ENCODE data around the gene GGTLC1. TPM values are rescaled to one million over a fixed set of nuclear protein-coding genes. Genes with fewer than 3 reads are reported as not detected.

Gene GGTLC1
- total and polyA plus RNA-seq, 2 experiments from 2014 or later = not detected

DNA sequence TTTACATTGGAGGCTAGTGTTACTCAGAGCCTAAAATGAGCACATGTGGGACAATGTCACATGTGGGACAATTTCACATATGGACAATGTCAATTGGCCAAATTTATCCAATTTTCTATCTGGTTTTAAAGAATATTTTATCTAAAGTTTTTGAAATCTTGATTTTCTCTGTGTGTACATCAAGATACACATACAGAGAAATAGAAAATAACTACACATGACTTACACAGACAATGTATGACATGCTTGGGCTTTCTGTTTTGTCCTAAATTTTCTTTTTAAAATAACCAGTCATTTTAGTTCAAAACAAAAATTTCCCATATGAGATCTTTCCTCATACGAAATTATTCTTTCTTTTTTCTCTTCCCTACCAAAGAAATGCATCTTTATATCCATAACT is 24.6 kb downstream of the GGTLC1 start:
- no peak for TF ChIP-seq EZH2phosphoT487 (IDR thresholded peaks at IDR 0.05; ENCODE audit: unreplicated experiment)
- TF ChIP-seq, protein P1, sequence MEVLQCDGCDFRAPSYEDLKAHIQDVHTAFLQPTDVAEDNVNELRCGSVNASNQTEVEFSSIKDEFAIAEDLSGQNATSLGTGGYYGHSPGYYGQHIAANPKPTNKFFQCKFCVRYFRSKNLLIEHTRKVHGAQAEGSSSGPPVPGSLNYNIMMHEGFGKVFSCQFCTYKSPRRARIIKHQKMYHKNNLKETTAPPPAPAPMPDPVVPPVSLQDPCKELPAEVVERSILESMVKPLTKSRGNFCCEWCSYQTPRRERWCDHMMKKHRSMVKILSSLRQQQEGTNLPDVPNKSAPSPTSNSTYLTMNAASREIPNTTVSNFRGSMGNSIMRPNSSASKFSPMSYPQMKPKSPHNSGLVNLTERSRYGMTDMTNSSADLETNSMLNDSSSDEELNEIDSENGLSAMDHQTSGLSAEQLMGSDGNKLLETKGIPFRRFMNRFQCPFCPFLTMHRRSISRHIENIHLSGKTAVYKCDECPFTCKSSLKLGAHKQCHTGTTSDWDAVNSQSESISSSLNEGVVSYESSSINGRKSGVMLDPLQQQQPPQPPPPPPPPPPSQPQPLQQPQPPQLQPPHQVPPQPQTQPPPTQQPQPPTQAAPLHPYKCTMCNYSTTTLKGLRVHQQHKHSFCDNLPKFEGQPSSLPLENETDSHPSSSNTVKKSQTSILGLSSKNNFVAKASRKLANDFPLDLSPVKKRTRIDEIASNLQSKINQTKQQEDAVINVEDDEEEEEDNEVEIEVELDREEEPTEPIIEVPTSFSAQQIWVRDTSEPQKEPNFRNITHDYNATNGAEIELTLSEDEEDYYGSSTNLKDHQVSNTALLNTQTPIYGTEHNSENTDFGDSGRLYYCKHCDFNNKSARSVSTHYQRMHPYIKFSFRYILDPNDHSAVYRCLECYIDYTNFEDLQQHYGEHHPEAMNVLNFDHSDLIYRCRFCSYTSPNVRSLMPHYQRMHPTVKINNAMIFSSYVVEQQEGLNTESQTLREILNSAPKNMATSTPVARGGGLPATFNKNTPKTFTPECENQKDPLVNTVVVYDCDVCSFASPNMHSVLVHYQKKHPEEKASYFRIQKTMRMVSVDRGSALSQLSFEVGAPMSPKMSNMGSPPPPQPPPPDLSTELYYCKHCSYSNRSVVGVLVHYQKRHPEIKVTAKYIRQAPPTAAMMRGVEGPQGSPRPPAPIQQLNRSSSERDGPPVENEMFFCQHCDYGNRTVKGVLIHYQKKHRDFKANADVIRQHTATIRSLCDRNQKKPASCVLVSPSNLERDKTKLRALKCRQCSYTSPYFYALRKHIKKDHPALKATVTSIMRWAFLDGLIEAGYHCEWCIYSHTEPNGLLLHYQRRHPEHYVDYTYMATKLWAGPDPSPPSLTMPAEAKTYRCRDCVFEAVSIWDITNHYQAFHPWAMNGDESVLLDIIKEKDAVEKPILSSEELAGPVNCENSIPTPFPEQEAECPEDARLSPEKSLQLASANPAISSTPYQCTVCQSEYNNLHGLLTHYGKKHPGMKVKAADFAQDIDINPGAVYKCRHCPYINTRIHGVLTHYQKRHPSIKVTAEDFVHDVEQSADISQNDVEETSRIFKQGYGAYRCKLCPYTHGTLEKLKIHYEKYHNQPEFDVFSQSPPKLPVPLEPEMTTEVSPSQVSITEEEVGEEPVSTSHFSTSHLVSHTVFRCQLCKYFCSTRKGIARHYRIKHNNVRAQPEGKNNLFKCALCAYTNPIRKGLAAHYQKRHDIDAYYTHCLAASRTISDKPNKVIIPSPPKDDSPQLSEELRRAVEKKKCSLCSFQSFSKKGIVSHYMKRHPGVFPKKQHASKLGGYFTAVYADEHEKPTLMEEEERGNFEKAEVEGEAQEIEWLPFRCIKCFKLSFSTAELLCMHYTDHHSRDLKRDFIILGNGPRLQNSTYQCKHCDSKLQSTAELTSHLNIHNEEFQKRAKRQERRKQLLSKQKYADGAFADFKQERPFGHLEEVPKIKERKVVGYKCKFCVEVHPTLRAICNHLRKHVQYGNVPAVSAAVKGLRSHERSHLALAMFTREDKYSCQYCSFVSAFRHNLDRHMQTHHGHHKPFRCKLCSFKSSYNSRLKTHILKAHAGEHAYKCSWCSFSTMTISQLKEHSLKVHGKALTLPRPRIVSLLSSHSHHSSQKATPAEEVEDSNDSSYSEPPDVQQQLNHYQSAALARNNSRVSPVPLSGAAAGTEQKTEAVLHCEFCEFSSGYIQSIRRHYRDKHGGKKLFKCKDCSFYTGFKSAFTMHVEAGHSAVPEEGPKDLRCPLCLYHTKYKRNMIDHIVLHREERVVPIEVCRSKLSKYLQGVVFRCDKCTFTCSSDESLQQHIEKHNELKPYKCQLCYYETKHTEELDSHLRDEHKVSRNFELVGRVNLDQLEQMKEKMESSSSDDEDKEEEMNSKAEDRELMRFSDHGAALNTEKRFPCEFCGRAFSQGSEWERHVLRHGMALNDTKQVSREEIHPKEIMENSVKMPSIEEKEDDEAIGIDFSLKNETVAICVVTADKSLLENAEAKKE (CRISPR knock-in tag; IDR thresholded peaks at IDR 0.05) = no peak
- TF ChIP-seq EZH2 (IDR thresholded peaks at IDR 0.05; ENCODE audit: low read depth, unreplicated experiment) = no peak
- TF ChIP-seq ZNF114 (CRISPR knock-in tag; IDR thresholded peaks at IDR 0.05) = no peak
- TF ChIP-seq NANOG (IDR thresholded peaks at IDR 0.05; ENCODE audit: borderline replicate concordance) = no peak
- no peak for ATAC-seq
- H3K9me2 ChIP-seq (ENCODE audit: insufficient read depth) = no peaks in the 10 kb centered on the region; the same call in 1 of the 2 replicates
- H3K36me3 ChIP-seq (ENCODE audit: insufficient read depth) = no peaks in the 10 kb centered on the region
- H3K4me3 ChIP-seq = no peak overlapping the region
- H3K27me3 ChIP-seq (ENCODE audit: insufficient read depth) = no peaks in the 10 kb centered on the region
- Mint-ChIP-seq H3K27ac (no peak overlapping the region), H3K36me3 (ENCODE audit: low read depth) (peaks cover 24% of the 10 kb centered on the region), H3K9me3 (peaks cover 57% of the 10 kb centered on the region), H3K27me3 (ENCODE audit: insufficient read depth, low read depth, poor library complexity) (peaks cover 5% of the 10 kb centered on the region), H3K4me1 (no peaks in the 10 kb centered on the region), H3K4me3 (no peak overlapping the region)
- H3K4me1 ChIP-seq (ENCODE audit: insufficient read depth) = no peaks in the 10 kb centered on the region
- no peak for DNase-seq (ENCODE audit: low spot score)
- H2AFZ ChIP-seq = no peak overlapping the region
- no peaks in the 10 kb centered on the region for H3K79me2 ChIP-seq (replicated peaks; ENCODE audit: insufficient read depth)
- H3K27ac ChIP-seq (ENCODE audit: low read depth) = no peak overlapping the region
- H3F3A ChIP-seq (replicated peaks; ENCODE audit: low read depth) = no peaks in the 10 kb centered on the region
- no peak overlapping the region for H3K4me2 ChIP-seq
- no peaks in the 10 kb centered on the region for H4K20me1 ChIP-seq (replicated peaks; ENCODE audit: insufficient read depth)

GRCh38 chr20:23962272-23962671 is 26.3 kb downstream of the GGTLC1 start:
- no peak for ATAC-seq
- no peak for TF ChIP-seq JUNB (IDR thresholded peaks at IDR 0.05; ENCODE audit: unreplicated experiment)
- TF ChIP-seq, protein P2, sequence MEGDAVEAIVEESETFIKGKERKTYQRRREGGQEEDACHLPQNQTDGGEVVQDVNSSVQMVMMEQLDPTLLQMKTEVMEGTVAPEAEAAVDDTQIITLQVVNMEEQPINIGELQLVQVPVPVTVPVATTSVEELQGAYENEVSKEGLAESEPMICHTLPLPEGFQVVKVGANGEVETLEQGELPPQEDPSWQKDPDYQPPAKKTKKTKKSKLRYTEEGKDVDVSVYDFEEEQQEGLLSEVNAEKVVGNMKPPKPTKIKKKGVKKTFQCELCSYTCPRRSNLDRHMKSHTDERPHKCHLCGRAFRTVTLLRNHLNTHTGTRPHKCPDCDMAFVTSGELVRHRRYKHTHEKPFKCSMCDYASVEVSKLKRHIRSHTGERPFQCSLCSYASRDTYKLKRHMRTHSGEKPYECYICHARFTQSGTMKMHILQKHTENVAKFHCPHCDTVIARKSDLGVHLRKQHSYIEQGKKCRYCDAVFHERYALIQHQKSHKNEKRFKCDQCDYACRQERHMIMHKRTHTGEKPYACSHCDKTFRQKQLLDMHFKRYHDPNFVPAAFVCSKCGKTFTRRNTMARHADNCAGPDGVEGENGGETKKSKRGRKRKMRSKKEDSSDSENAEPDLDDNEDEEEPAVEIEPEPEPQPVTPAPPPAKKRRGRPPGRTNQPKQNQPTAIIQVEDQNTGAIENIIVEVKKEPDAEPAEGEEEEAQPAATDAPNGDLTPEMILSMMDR (conservative IDR thresholded peaks at IDR 0.05; ENCODE audit: low read depth in 2 of 2) = no peak
- TF ChIP-seq EZH2phosphoT487 (IDR thresholded peaks at IDR 0.05; ENCODE audit: unreplicated experiment) = no peak
- no peak for TF ChIP-seq NANOG (IDR thresholded peaks at IDR 0.05; ENCODE audit: borderline replicate concordance)
- no peak for TF ChIP-seq REST (IDR thresholded peaks at IDR 0.05; ENCODE audit: unreplicated experiment)
- TF ChIP-seq ZNF114 (CRISPR knock-in tag; IDR thresholded peaks at IDR 0.05) = no peak

More at GRCh38 chr20:23962272-23962671, 26.3 kb downstream of the GGTLC1 start:
- H3K4me2 ChIP-seq = no peak overlapping the region
- H3K27me3 ChIP-seq (ENCODE audit: insufficient read depth) = no peaks in the 10 kb centered on the region
- no peak overlapping the region for H3K4me3 ChIP-seq
- H3K4me1 Mint-ChIP-seq = no peaks in the 10 kb centered on the region
- H3K9me3 Mint-ChIP-seq = peaks cover 51% of the 10 kb centered on the region
- no peaks in the 10 kb centered on the region for H3K4me1 ChIP-seq (ENCODE audit: insufficient read depth)
- no peaks in the 10 kb centered on the region for H4K20me1 ChIP-seq (replicated peaks; ENCODE audit: insufficient read depth)
- H3K9me2 ChIP-seq (ENCODE audit: insufficient read depth) = no peaks in the 10 kb centered on the region; the same call in 1 of the 2 replicates
- no peaks in the 10 kb centered on the region for H3K36me3 ChIP-seq (ENCODE audit: insufficient read depth)
- no peak overlapping the region for H3K27ac ChIP-seq (ENCODE audit: low read depth)
- DNase-seq (ENCODE audit: low spot score) = no peak
- peaks cover 24% of the 10 kb centered on the region for H3K36me3 Mint-ChIP-seq (ENCODE audit: low read depth)
- H3K27ac Mint-ChIP-seq = no peak overlapping the region
- no peaks in the 10 kb centered on the region for H3K79me2 ChIP-seq (replicated peaks; ENCODE audit: insufficient read depth)
- no peak overlapping the region for H3K4me3 Mint-ChIP-seq
- no peak overlapping the region for H2AFZ ChIP-seq
- H3F3A ChIP-seq (replicated peaks; ENCODE audit: low read depth) = no peaks in the 10 kb centered on the region
- peaks cover 5% of the 10 kb centered on the region for H3K27me3 Mint-ChIP-seq (ENCODE audit: insufficient read depth, low read depth, poor library complexity)
